ENCODE results near the gene ILRUN.
A peak's percentile ranks its signal among the peaks of the same experiment; 100 is the strongest.
"Not testable (repeated sequence)": the region's sequence is repeated elsewhere in the genome, so short reads cannot be mapped to it uniquely, and the experiment has no call there.

The ILRUN gene

GRCh38 chr6:34664256-34664971 lies 32.2 kb downstream of the ILRUN start:
- DNase-seq (ENCODE audit: low spot score) = no peak

DNA sequence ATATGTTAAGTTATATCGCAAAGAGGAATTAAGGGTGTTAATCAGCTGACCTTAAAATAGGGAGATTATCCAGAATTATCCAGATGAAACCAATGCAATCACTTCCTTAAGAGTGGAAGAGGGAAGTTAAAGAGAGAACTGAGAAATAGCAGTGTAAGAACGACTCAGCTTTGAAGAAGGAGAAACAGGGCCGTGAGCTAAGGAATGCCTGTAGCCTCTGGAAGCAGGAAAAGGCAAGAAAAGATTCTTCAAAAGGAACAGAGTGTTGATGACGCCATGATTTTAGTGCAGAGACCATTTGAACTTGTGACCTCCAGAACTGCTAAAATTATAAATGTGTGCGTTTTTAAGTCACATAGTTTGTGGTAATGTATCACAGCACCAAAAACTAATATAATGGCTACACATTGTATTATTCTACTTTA lies 32.7 kb downstream of the ILRUN start:
- no peak for DNase-seq (ENCODE audit: low spot score)

GRCh38 chr6:34663371-34663770 lies 33.2 kb downstream of the ILRUN start:
- no peak for DNase-seq (ENCODE audit: low spot score)

DNA sequence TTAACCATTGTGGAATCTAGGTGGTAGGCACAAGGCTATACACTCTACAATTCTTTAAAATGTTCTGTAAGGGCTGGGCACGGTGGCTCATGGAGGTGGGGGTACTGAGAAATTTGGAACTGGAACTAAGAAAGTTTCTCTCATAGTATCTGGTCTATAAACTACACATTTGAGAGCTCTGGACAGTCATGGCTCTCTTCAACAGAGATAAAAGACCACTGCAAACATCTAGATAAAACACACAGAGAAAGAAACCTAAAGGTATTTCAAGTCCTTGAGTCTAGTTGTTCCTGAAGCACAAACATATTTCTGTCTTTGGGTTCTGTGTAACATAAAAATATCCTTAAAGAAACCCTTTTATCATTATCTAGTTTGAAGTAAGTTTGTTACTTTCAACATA lies 35.2 kb downstream of the ILRUN start:
- no peak for DNase-seq (ENCODE audit: low spot score)

DNA sequence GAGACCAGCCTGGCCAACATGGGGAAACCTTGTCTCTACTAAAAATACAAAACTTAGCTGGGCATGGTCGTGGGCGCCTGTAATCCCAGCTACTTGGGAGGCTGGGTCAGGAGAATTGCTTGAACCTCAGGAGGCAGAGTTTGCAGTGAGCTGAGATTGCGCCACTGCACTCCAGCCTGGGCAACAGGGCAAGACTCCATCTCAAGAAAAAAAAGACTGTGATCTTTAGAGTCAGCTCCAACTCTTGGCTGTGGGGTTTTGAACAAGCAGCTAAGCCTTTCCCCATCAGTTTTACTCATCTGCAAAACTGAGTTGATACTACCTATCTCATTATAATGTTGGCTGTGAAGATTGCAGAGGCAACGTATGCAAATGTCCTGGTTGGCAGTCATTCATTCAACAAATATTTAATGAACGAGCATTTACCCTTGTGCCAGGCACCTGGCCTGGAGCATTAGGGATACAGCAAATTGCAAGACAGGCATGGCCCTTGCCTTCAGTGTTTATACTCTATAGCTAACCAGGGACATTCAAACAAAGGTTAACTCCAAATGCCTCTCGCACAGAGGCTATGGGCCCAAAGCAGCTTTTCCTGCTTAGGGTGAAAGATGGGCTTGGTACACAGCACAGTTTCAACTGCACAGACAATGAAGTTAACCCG lies 37.8 kb downstream of the ILRUN start:
- no peak for DNase-seq (ENCODE audit: low spot score)

DNA sequence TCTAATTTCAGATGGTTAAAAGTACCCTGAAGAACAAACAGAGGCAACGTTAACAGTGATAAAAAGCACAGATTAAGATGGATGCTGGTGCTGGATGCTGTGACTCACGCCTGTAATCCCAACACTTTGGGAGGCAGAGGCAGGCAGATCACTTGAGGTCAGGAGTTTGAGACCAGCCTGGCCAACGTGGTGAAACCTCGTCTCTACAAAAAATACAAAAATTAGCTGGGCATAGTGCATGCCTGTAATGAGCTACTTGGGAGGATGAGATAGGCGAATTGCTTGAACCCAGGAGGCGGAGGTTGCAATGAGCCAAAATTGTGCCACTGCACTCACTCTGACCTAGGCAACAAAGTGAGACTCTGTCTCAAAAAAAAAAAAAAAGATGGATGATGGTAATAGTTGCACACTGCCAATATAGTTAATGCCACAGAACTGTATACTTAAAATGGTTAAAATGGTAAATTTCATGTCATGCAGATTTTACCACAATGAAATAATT lies 38.5 kb downstream of the ILRUN start:
- not testable (repeated sequence) for DNase-seq (ENCODE audit: low spot score)

- no peak for DNase-seq (ENCODE audit: low spot score)
These were observed 39.1 kb downstream of the ILRUN start for GRCh38 chr6:34657307-34657978.

DNA sequence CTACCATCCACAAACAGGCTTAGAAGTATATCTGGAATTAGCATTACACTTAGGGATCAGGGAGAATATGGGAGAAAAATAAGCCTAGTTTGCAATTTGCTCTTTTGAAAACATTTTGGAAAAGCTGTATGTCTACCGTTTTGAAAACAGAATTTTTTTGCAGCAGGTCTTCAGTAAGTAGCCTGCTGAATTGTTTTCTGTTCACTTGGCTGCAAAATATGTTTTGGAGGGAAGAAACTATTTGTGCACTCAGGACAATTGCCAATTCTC lies 39.6 kb downstream of the ILRUN start:
- DNase-seq (ENCODE audit: low spot score) = no peak

- DNase-seq (ENCODE audit: low spot score) = peak; percentile 17
These were observed 40.1 kb downstream of the ILRUN start for GRCh38 chr6:34656378-34657036.

GRCh38 chr6:34655876-34656377 lies 40.6 kb downstream of the ILRUN start:
- DNase-seq (ENCODE audit: low spot score) = not testable (repeated sequence)

GRCh38 chr6:34654061-34654710 lies 42.4 kb downstream of the ILRUN start:
- no peak for DNase-seq (ENCODE audit: low spot score)

- DNase-seq (ENCODE audit: low spot score) = no peak
These were observed 44.3 kb downstream of the ILRUN start for GRCh38 chr6:34652263-34652662.

GRCh38 chr6:34650823-34651222 lies 45.7 kb downstream of the ILRUN start:
- no peak for DNase-seq (ENCODE audit: low spot score)

GRCh38 chr6:34650232-34650631 lies 46.3 kb downstream of the ILRUN start:
- DNase-seq (ENCODE audit: low spot score) = not testable (repeated sequence)

DNA sequence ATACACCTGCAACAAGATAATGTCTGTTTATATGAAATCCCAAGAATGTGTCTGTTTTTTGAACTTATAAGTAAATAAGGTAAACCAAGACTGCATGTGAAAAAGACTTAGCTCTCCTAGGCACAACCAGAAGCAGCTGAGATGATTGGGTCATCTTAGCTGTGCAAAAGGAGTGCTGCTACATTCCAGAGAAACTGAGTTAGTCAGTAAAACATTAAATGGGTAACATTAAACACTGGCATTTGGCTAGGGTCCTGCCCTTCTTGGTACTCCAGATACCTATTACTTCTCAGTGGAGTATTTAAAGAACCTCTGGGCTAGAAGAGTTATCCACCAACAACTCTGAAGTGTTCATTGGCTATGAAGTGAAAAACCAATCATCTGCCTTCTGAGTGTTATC lies 47.8 kb downstream of the ILRUN start:
- DNase-seq (ENCODE audit: low spot score) = no peak
